GM23248 (cell line): ENCODE measurements around the gene AJAP1.

ENCODE experiments used
- EZH2 ChIP-seq: fragments of 200-600 bp; sonication (generic); IDR thresholded peaks from 2 replicates; pipeline ENCODE4 v1.6.1; 2018; ENCODE audit warnings: antibody characterized with exemption, mild to moderate bottlenecking; ENCODE audit not compliant: insufficient read depth, poor library complexity, severe bottlenecking
- EZH2phosphoT487 ChIP-seq: fragments of 200-600 bp; sonication (generic); IDR thresholded peaks from 2 replicates; pipeline ENCODE4 v1.6.1; 2018; ENCODE audit warnings: antibody characterized with exemption, moderate library complexity, mild to moderate bottlenecking, low read depth; ENCODE audit not compliant: insufficient read depth

- TF ChIP-seq EZH2 (no peak), EZH2phosphoT487 (no peak)
Measured at GRCh38 chr1:4697801-4698200, 43.4 kb downstream of the AJAP1 start.
